Lower leg skin (tissue), 3 donors: ENCODE measurements around the gene DMD.

ENCODE experiments used
- POLR2A ChIP-seq, 2 donors: fragments of 450-650 bp; IDR thresholded peaks; one replicate each; pipeline ENCODE4 v1.6.1; 2016 to 2017; ENCODE audit warnings: antibody characterized with exemption in 2 of 2, mild to moderate bottlenecking in 1 of 2, moderate library complexity in 1 of 2
- TF ChIP-seq, protein P1 (sequence below), 3 donors: fragments of 450-650 bp; IDR thresholded peaks; one replicate each; pipeline ENCODE4 v1.5.1; 2016; ENCODE audit warnings: antibody characterized with exemption in 3 of 3, mild to moderate bottlenecking in 3 of 3, moderate library complexity in 2 of 3

DNA sequence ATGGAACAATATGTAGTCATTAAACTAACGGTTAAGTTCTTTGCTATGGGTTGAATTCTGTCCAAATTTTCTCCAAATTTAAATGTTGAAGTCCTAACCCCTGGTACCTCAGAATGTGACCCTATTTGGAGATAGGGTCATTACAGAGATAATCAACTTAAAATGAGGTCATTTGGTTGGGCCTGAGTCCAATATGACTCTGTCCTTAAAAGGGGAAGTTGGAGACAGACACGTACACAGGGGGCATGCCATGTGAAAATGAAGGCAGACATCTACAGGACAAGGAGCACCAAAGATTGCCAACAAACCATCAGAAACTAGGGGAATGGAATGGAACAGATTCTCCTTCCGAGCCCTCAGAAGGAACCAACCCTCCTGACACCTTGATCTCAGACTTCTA lies 1647.6 kb downstream of the DMD start:
- TF ChIP-seq, protein P1, sequence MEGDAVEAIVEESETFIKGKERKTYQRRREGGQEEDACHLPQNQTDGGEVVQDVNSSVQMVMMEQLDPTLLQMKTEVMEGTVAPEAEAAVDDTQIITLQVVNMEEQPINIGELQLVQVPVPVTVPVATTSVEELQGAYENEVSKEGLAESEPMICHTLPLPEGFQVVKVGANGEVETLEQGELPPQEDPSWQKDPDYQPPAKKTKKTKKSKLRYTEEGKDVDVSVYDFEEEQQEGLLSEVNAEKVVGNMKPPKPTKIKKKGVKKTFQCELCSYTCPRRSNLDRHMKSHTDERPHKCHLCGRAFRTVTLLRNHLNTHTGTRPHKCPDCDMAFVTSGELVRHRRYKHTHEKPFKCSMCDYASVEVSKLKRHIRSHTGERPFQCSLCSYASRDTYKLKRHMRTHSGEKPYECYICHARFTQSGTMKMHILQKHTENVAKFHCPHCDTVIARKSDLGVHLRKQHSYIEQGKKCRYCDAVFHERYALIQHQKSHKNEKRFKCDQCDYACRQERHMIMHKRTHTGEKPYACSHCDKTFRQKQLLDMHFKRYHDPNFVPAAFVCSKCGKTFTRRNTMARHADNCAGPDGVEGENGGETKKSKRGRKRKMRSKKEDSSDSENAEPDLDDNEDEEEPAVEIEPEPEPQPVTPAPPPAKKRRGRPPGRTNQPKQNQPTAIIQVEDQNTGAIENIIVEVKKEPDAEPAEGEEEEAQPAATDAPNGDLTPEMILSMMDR (IDR thresholded peaks at IDR 0.05): no peak
- no peak for TF ChIP-seq POLR2A (IDR thresholded peaks at IDR 0.05)
